ES-I3 (cell line): ENCODE results near the gene PRSS33.
A peak's percentile ranks its signal among the peaks of the same experiment; 100 is the strongest.

Experiments
- H3K36me3 ChIP-seq: 2 replicates; pipeline ENCODE4 v1.6.1; 2013; ENCODE audit warnings: mild to moderate bottlenecking, low read length, control low read depth, moderate library complexity; ENCODE audit not compliant: insufficient read depth
- H3K4me1 ChIP-seq: 2 replicates; pipeline ENCODE4 v1.6.1; 2013; ENCODE audit warnings: mild to moderate bottlenecking, control low read depth, low read length; ENCODE audit not compliant: insufficient read depth
- H3K9ac ChIP-seq: 2 replicates; pipeline ENCODE4 v1.6.1; 2013; ENCODE audit warnings: low read depth, mild to moderate bottlenecking, low read length, moderate library complexity
- H3K9me3 ChIP-seq: 2 replicates; pipeline ENCODE4 v1.6.1; 2013; ENCODE audit warnings: mild to moderate bottlenecking, low read length, moderate library complexity; ENCODE audit not compliant: control insufficient read depth, insufficient read depth

The PRSS33 gene

DNA sequence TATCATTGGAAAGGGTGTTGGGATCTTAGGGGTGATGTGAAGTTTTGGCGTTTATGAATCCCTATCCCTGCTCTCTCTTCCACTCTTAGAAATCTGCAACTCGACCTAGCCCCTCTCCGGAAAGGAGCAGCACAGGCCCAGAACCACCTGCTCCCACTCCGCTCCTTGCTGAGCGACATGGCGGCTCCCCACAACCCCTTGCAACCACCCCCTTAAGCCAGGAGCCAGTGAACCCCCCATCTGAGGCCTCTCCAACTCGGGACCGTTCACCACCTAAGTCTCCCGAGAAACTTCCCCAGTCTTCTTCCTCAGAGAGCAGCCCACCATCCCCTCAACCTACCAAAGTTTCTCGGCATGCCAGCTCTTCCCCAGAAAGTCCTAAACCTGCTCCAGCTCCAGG is 25.9 kb downstream of the PRSS33 start:
- peaks cover 93% of the 10 kb centered on the region for H3K36me3 ChIP-seq
- H3K4me1 ChIP-seq, result no peaks in the 10 kb centered on the region
- peaks cover 7% of the 10 kb centered on the region for H3K9me3 ChIP-seq

DNA sequence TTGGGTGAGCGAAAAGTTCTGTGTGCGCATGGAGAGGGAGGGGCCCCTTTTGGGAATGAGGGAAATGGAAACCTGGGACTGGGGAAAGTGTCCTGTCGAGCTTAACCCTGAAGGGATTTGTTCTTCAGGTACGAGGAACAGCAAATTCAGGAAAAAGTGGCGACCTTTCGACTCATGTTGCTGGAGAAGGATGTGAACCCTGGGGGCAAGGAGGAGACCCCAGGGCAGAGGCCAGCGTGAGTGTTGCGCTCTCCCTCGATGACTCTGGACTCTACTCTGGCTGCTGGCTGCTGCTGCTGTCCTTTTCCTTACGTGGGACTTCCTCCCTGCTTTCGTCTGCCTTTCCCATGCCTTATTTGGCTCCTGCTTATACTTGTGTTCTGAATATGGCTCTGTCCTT is 30.0 kb downstream of the PRSS33 start:
- Histone ChIP-seq H3K4me1 (peaks cover 16% of the 10 kb centered on the region), H3K9me3 (peaks cover 5% of the 10 kb centered on the region), H3K9ac (no peak overlapping the region), H3K36me3 (peaks cover 53% of the 10 kb centered on the region)

More for the DNA sequence above, 25.9 kb downstream of the PRSS33 start:
- H3K9ac ChIP-seq, result no peak overlapping the region

- H3K4me1 ChIP-seq, result peaks cover 16% of the 10 kb centered on the region
- H3K36me3 ChIP-seq, result peaks cover 44% of the 10 kb centered on the region
- H3K9me3 ChIP-seq, result no peaks in the 10 kb centered on the region; the same call in 1 of the 2 replicates
- no peak overlapping the region for H3K9ac ChIP-seq
Measured at GRCh38 chr16:2756288-2757015, 30.9 kb downstream of the PRSS33 start.

GRCh38 chr16:2755158-2755557 is 32.2 kb downstream of the PRSS33 start:
- Histone ChIP-seq H3K9ac (no peak overlapping the region), H3K36me3 (peaks cover 33% of the 10 kb centered on the region), H3K4me1 (peaks cover 18% of the 10 kb centered on the region), H3K9me3 (no peaks in the 10 kb centered on the region)

GRCh38 chr16:2753733-2754020 is 33.7 kb downstream of the PRSS33 start:
- Histone ChIP-seq H3K36me3 (peaks cover 18% of the 10 kb centered on the region), H3K9ac (peak overlapping the region; percentile 97), H3K4me1 (peaks cover 18% of the 10 kb centered on the region), H3K9me3 (no peaks in the 10 kb centered on the region)

- H3K4me1 ChIP-seq, result peaks cover 18% of the 10 kb centered on the region
- H3K36me3 ChIP-seq, result peaks cover 12% of the 10 kb centered on the region
- H3K9me3 ChIP-seq, result no peaks in the 10 kb centered on the region
- H3K9ac ChIP-seq, result peak overlapping the region; percentile 97
Measured at GRCh38 chr16:2752850-2753732, 34.3 kb downstream of the PRSS33 start.

DNA sequence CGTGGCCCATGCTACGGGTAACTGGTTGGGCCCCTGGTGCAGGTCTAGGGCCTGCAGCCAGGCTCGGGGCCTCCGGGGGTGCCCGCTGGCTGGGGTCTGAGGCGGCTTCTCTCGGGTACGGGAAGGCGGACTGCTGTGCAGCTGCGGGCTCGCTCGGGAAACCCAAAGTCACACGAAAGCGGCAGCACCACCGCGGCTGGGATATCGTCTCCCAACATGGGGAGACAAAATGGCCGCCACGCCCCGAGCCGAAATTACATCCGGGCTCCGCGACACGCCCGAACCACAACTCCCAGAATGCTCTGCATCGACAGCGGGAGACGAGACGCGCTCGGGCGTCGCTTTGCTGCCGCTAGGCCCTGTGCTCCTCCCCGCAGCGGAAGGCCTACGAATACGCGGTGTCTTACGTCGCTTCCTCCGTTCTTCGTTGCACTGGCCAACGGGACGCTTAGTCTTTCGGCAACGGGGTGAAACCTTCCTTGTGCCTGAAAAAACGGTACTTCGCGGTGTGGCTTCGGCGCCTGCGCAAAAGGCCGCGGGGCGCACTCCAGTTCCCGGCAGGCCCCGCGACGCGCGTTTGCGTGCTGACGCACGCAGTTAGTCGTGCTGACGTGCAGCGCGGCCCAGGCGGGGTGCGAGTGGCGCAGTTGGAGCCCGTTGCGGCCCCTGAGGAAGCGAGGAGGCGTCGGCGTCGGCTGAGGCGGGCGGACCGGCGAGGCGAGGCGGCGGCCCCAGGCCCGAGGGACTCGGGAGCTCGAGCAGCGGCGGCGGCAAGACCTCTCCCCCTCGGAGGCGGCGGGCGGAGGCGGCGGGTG is 35.1 kb downstream of the PRSS33 start, which contains the start of gene SRRM2:
Gene SRRM2, plus strand, starts transcription at position 604 of the 815 bp plus-strand sequence. CDS start 3,727 bp downstream, outside the sequence.
- H3K9ac ChIP-seq, result peak within 1 kb of the TSS; percentile 97
- H3K36me3 ChIP-seq, result peaks cover 4% of the 10 kb centered on the region; the same call in 1 of the 2 replicates
- no peaks in the 10 kb centered on the region for H3K9me3 ChIP-seq

GRCh38 chr16:2751577-2752034 is 35.8 kb downstream of the PRSS33 start:
- Histone ChIP-seq H3K4me1 (peaks cover 18% of the 10 kb centered on the region), H3K9ac (peak overlapping the region; percentile 97), H3K9me3 (no peaks in the 10 kb centered on the region), H3K36me3 (no peaks in the 10 kb centered on the region)

More for the DNA sequence above, 35.1 kb downstream of the PRSS33 start, which contains the start of gene SRRM2:
- peaks cover 18% of the 10 kb centered on the region for H3K4me1 ChIP-seq

DNA sequence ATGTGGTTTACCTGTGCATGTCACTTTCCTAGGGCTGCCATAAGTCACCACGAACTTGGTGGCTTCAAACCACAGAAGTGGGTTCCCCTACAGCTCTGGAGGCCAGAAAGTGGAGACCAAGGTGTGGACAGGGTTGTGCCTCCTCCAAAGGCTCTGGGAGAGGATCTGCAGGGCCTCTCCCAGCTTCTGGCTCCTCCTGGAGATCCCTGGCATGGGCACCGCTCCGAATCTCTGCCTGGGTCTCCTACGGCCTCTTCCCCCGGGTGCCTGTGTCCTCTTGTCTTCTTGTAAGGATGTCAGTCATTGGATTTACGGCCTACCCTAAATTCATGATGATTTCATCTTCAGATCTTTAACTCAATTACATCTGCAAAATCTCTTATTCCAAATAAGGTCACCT is 37.4 kb downstream of the PRSS33 start:
- H3K9me3 ChIP-seq, result no peaks in the 10 kb centered on the region
- no peak overlapping the region for H3K9ac ChIP-seq
- peaks cover 8% of the 10 kb centered on the region for H3K4me1 ChIP-seq
- no peaks in the 10 kb centered on the region for H3K36me3 ChIP-seq

DNA sequence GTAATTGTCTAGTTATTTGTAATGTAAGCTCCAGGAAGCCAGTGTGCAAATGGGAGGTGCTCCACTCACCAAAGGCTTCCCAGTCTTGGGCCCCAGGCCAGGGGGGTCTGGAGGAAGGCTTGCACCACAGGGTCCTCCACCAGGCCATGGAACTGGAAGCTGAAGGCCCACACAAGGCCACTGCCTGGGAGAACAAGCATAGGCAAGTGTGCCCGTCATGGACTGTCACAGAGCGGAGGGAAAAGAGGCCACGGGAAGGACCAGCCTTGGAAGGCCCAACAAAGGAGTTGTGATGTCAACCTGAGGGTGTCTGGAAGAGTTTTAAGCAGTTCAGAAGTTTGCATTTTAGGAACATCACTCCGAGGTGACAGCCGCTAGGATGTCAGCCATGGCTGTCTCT is 37.9 kb downstream of the PRSS33 start:
- Histone ChIP-seq H3K4me1 (peaks cover 3% of the 10 kb centered on the region; the same call in 1 of the 2 replicates), H3K9me3 (no peaks in the 10 kb centered on the region), H3K36me3 (no peaks in the 10 kb centered on the region), H3K9ac (no peak overlapping the region)

GRCh38 chr16:2748757-2749455 is 38.5 kb downstream of the PRSS33 start:
- Histone ChIP-seq H3K9me3 (no peaks in the 10 kb centered on the region), H3K4me1 (0 out of 2 replicates have a peak, but pooled peaks cover 3% of the 10 kb centered on the region), H3K9ac (no peak overlapping the region), H3K36me3 (no peaks in the 10 kb centered on the region)

DNA sequence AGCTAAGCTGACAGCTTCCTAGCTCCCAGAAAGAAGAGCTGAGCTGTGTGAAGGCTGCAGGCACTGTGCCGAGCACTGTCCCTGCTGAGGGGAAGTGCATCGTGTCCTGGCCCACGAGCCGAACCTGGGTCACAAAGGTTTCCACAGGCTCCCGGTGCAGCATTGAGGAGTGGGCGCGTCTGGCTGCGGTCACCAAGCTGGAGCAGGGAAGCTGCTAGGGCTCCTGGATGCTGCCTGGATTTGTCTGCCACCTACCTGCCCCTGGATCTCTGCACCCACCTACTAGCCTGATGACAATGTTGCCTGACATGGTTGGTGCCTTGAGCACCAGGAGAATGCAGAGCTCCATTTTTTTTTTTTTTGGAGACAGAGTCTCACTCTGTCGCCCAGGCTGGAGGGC is 41.4 kb downstream of the PRSS33 start:
- Histone ChIP-seq H3K9ac (no peak overlapping the region), H3K9me3 (no peaks in the 10 kb centered on the region), H3K4me1 (0 out of 2 replicates have a peak, but pooled peaks cover 3% of the 10 kb centered on the region), H3K36me3 (no peaks in the 10 kb centered on the region)

DNA sequence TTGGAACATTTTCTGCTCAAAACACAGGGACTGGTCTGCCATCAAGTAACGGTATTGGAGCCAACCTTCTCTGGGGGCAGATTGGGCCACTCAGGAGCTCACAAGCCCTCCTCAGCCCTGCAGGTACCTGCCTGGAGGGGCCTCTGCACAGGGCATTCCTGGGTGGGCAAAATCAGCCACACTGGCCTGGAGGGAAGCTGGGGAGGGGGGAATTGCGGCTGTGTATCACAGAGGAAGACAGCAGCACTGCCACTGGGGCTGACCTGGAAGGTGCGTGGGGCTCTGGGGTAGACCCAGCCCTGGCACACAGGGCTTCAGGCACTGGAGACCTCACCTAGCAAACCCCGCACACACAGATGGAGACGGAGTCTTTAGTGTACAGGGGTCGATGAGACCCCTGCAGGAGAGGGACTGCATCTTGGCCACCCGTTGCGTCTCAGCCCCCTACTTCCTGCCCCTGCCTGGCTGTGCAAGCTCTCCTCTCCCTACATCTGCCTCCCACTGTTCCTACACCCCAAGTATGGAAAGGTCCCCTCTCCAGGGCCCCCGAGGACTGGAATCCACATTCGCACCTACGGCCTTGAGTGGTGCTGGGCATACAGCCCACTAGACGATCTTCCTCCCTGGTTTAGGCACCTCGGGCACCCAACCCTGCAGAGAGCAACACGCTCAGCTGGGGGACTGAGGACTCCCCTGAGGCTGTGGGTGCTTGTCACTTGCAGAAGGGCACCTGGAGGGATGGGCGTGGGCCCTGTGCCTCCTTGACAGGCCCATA is 42.1 kb downstream of the PRSS33 start:
- no peaks in the 10 kb centered on the region; the same call in 1 of the 2 replicates for H3K4me1 ChIP-seq
- no peak overlapping the region for H3K9ac ChIP-seq
- H3K9me3 ChIP-seq, result no peaks in the 10 kb centered on the region
- no peaks in the 10 kb centered on the region for H3K36me3 ChIP-seq
